ENCODE data around the gene SLC8A2.

SLC8A2 gene

DNA sequence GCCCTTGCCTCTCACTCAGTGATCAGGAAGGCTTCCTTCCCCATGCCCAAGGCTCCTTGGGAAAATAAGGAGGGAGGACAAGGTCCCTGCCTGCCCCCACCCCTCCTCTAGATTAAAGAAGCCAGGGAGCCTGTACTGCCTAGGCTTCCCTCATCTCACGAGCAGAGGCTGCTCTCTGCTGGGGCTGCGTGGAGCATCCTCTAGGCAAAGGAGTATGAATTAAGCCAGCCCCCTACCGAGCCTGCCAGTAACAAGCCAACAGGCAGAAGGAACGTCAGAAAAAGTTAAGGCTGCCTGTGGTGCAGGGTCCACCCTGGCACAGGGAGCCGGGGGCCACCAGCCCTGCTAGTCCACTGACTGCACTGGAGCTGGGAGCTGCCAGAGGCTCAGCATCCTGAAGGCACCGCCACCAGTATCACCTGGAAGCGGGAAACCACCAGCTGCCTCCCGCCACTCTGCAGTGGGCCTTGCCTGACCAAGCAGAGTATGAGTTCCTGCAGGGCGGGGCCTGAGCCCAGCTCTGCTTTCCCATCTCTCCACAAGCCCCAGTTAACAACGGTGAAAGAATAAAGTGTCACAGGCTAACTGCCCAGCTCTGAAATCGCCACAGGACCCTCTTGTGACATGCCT lies 36.3 kb upstream of the SLC8A2 start:
- no peak overlapping the region for H3K4me3 ChIP-seq
- H3K9me3 ChIP-seq = no peaks in the 10 kb centered on the region
- H3K27ac ChIP-seq = peak overlapping the region in 1 of 2 donors; percentile 10
- intact Hi-C loops (cut with DNase I; ENCODE audit: low total_unique reads) = loop anchor here (10.0 kb wide), 1 partner anchor 203 kb away; the partner anchor contains the start of gene C5AR1
- no peaks in the 10 kb centered on the region for H3K27me3 ChIP-seq
- no peak for DNase-seq
- H3K36me3 ChIP-seq = peaks cover 6 to 31% (median 11%) of the 10 kb centered on the region in 3 donors
- peaks cover 10 to 72% (median 66%) of the 10 kb centered on the region in 4 donors for H3K4me1 ChIP-seq
- TF ChIP-seq, protein P1, sequence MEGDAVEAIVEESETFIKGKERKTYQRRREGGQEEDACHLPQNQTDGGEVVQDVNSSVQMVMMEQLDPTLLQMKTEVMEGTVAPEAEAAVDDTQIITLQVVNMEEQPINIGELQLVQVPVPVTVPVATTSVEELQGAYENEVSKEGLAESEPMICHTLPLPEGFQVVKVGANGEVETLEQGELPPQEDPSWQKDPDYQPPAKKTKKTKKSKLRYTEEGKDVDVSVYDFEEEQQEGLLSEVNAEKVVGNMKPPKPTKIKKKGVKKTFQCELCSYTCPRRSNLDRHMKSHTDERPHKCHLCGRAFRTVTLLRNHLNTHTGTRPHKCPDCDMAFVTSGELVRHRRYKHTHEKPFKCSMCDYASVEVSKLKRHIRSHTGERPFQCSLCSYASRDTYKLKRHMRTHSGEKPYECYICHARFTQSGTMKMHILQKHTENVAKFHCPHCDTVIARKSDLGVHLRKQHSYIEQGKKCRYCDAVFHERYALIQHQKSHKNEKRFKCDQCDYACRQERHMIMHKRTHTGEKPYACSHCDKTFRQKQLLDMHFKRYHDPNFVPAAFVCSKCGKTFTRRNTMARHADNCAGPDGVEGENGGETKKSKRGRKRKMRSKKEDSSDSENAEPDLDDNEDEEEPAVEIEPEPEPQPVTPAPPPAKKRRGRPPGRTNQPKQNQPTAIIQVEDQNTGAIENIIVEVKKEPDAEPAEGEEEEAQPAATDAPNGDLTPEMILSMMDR (IDR thresholded peaks at IDR 0.05) = no peak

DNA sequence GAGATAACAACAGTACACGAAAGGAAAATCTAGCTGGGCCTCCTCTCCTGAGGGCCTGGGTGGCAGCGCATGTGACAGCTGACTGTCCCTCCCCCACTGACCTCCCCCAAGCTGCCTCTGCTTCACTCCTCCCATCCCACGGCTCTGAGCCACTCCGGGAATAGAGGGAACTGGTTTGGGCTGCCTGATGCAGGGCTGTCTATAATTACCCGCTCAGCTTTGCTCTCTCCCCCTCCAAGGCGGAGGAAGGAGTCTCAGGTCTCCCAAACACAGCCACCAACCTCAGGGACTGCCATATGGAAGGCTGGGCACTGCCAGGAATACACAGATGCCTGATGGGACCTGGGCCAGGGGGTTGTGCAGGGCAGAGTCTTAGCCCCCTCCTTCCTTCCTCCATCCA lies 35.3 kb upstream of the SLC8A2 start:
- DNase-seq = no peak
- Histone ChIP-seq H3K4me3 (no peak overlapping the region), H3K9me3 (no peaks in the 10 kb centered on the region), H3K27me3 (no peaks in the 10 kb centered on the region), H3K36me3 (peaks cover 6 to 39% (median 19%) of the 10 kb centered on the region in 3 donors), H3K4me1 (peaks cover 10 to 62% (median 56%) of the 10 kb centered on the region in 4 donors), H3K27ac (peak overlapping the region in 1 of 2 donors; percentile 10)
- intact Hi-C loops (cut with DNase I; ENCODE audit: low total_unique reads) = loop anchor here (10.0 kb wide), 1 partner anchor 202 kb away; the partner anchor contains the start of gene C5AR1
- TF ChIP-seq, protein P1 (IDR thresholded peaks at IDR 0.05) = no peak

- Histone ChIP-seq H3K4me3 (no peak overlapping the region), H3K9me3 (no peaks in the 10 kb centered on the region), H3K27me3 (no peaks in the 10 kb centered on the region), H3K27ac (no peak overlapping the region), H3K36me3 (peaks cover 6 to 45% (median 21%) of the 10 kb centered on the region in 3 donors), H3K4me1 (peaks cover 7 to 56% (median 51%) of the 10 kb centered on the region in 4 donors)
- TF ChIP-seq, protein P1 (IDR thresholded peaks at IDR 0.05) = no peak
- DNase-seq = no peak
- intact Hi-C loops (cut with DNase I; ENCODE audit: low total_unique reads) = loop anchor here (10.0 kb wide), 1 partner anchor 202 kb away; the partner anchor contains the start of gene C5AR1
These were observed 34.8 kb upstream of the SLC8A2 start for GRCh38 chr19:47506459-47506858.

- Histone ChIP-seq H3K36me3 (peaks cover 12 to 54% (median 31%) of the 10 kb centered on the region in 3 donors), H3K27ac (no peak overlapping the region), H3K4me3 (no peak overlapping the region), H3K4me1 (peaks cover 0 to 53% (median 41%) of the 10 kb centered on the region in 4 donors), H3K27me3 (no peaks in the 10 kb centered on the region), H3K9me3 (no peaks in the 10 kb centered on the region)
- TF ChIP-seq, protein P1 (IDR thresholded peaks at IDR 0.05) = no peak
- intact Hi-C loops (cut with DNase I; ENCODE audit: low total_unique reads) = loop anchor here (10.0 kb wide), 1 partner anchor 201 kb away; the partner anchor contains the start of gene C5AR1
- no peak for DNase-seq
These were observed 33.8 kb upstream of the SLC8A2 start for GRCh38 chr19:47505506-47505905.

- no peak overlapping the region for H3K4me3 ChIP-seq
- peaks cover 0 to 41% (median 26%) of the 10 kb centered on the region in 4 donors for H3K4me1 ChIP-seq
- H3K36me3 ChIP-seq = peaks cover 30 to 72% (median 48%) of the 10 kb centered on the region in 3 donors
- intact Hi-C loops (cut with DNase I; ENCODE audit: low total_unique reads) = loop anchor here (10.0 kb wide), 1 partner anchor 199 kb away; the partner anchor contains the start of gene C5AR1
- no peaks in the 10 kb centered on the region for H3K27me3 ChIP-seq
- TF ChIP-seq, protein P1 (IDR thresholded peaks at IDR 0.05) = no peak
- no peak for DNase-seq
- H3K27ac ChIP-seq = no peak overlapping the region
- H3K9me3 ChIP-seq = no peaks in the 10 kb centered on the region
These were observed 32.1 kb upstream of the SLC8A2 start for GRCh38 chr19:47503826-47504150.
